Neural progenitor cell (in vitro differentiated cells): ENCODE results near the gene TM9SF4.

Experiments used
- EZH2 ChIP-seq: fragments of 200-600 bp; sonication (generic); IDR thresholded peaks from 2 replicates; pipeline ENCODE4 v1.6.1; 2017; ENCODE audit warnings: antibody characterized with exemption, mild to moderate bottlenecking, moderate library complexity
- EZH2phosphoT487 ChIP-seq: fragments of 200-600 bp; sonication (generic); IDR thresholded peaks from 2 replicates; pipeline ENCODE4 v1.6.1; 2017; ENCODE audit warnings: antibody characterized with exemption
- TF ChIP-seq, protein P1 (sequence below): fragments of 200-600 bp; sonication (generic); IDR thresholded peaks from 2 replicates; pipeline ENCODE4 v1.5.1; 2017; ENCODE audit warnings: antibody characterized with exemption, mild to moderate bottlenecking

GRCh38 chr20:32163951-32164350 is 54.4 kb downstream of the TM9SF4 start:
- TF ChIP-seq, protein P1, sequence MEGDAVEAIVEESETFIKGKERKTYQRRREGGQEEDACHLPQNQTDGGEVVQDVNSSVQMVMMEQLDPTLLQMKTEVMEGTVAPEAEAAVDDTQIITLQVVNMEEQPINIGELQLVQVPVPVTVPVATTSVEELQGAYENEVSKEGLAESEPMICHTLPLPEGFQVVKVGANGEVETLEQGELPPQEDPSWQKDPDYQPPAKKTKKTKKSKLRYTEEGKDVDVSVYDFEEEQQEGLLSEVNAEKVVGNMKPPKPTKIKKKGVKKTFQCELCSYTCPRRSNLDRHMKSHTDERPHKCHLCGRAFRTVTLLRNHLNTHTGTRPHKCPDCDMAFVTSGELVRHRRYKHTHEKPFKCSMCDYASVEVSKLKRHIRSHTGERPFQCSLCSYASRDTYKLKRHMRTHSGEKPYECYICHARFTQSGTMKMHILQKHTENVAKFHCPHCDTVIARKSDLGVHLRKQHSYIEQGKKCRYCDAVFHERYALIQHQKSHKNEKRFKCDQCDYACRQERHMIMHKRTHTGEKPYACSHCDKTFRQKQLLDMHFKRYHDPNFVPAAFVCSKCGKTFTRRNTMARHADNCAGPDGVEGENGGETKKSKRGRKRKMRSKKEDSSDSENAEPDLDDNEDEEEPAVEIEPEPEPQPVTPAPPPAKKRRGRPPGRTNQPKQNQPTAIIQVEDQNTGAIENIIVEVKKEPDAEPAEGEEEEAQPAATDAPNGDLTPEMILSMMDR, result no peak
- no peak for TF ChIP-seq EZH2phosphoT487
- no peak for TF ChIP-seq EZH2
